Measurements from ENCODE around the gene TNRC6A. TPM values are rescaled to one million over a fixed set of nuclear protein-coding genes. Genes with fewer than 3 reads are reported as not detected.
"Not testable (repeated sequence)": the region's sequence is repeated elsewhere in the genome, so short reads cannot be mapped to it uniquely, and the experiment has no call there.

Gene TNRC6A
- total RNA-seq, 1 donor from 2014 or later = 46.1 TPM

DNA sequence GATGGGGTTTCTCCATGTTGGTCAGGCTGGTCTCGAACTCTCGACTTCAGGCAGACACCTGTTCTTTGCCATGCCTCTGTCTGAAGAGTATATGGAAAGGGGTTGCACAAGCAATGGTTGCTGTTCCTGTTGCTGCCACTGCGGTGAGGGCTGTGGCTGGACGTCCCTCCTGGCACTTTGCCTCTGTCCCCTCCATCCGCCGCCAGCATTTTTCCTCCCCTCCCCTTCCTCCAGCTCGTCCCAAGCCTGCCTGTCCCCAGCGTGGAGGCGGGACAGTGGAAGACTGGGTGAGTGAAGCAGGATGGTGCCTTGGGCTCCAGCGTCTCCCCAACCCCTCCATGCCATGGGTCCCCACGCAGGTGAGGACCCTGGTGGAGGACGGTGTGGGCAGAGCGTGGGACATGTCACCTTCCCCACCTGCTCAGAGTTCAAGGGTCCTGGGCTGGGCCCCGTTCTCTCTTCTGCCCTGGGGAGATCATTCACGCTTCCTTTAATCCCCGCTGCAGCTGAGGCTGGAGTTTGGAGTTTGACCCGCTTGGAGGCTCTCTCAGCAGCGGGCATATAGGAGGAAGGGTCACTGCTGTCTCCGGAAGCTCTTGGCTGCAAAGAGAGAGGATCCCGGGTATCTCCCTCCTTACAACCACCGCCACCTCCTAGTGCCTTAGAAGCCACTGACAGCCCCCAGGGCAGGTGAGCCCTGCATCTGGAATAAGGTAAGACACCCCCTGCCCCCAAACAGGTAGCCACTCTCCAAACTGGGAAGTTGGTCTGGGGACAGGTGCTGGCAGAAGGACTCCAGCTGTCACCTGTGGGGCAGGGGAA is 116.5 kb downstream of the TNRC6A start, which contains the start of gene SLC5A11:
SLC5A11 (plus strand) TSS at position 238 of the 822 bp plus-strand sequence. CDS start 12,681 bp downstream, outside the sequence.
- DNase-seq (ENCODE audit: low spot score) = no peak

DNA sequence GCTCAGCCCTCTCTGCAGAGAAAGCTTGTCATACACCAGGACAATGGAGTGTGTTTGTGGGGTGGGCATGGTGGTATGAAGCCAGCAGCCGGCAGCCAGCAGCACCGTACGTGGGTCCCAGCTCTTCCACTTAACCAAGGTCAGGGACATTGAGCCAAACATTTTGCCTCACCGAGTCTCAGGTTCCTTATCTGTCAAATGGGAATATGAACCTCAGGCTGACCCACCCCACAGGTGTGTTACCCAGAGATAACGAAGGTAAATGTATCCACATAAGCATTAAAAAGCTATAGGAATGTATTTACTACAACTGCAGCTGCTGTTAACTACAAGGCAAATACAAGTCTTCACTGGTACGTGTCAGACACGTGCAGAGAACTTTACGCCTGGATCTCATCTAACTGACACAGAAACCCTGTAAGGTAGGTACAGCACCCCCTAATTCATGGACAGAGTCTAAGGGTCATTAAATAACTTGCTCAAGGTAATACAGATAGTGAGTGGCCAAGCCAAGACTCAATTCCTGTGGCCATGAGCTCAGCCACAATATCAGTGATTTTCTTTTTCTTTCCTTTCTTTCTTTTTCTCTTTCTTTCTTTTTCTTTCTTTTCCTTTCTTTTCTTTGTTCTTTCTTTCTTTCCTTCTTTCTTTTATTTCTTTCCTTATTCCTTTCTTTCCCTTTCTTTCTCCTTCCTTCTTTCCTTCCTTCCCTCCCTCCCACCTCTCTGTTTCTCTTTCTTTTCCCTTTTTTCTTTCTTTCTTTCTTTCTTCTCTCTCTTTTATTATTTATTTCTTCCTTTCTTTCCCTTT is 117.3 kb downstream of the TNRC6A start:
- no peak for DNase-seq (ENCODE audit: low spot score)

DNA sequence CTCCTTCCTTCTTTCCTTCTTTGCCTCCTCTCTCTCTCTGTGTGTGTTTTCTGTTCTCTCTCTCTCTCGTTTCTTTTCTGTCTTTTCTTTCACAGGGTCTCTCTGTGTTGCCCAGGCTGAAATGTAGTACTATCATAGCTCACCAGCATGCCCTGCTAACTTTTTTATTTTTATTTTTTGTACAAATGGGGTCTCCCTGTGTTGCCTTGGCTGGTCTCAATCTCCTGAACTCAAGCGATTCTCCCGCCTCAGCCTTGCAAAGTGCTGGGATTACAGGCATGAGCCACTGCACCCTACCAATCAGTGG is 117.9 kb downstream of the TNRC6A start:
- no peak for DNase-seq (ENCODE audit: low spot score)

DNA sequence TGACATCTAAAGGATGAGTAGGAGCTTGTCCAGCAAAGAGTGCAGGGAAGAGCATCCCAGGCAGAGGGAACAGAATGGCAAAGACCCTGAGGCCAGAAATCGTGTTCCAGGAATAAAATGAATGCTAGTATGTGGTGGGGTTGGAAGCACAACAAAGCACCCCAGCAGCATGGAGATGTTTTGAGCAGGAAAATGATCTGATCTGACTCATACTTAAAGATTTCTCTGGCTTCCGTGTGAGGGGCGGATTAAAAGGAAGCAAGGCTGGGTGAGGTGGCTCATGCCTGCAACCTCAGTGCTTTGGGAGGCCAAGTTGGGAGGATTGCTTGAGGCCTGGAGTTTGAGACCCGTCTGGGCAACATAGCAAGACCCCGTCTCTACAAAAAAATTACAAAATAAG is 118.6 kb downstream of the TNRC6A start:
- no peak for DNase-seq (ENCODE audit: low spot score)

DNA sequence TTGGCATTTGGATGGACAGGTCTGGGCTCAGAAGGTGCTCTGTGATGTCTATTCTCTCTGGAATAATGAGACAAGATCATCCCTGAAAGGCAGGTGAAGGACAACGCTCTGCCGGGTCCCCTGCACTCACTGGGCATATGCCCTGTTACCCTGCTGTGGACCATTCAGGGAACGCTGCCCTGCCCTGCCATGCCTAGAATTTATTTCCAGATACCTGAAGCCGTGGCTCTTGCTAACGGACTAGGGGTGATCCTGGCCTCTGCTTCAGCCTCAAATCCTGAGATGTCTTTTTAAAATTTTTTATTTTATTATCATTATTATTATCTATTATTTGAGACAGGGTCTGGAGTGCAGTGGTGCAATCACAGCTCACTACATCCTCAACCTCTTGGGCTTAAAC is 120.2 kb downstream of the TNRC6A start:
- DNase-seq (ENCODE audit: low spot score) = no peak

DNA sequence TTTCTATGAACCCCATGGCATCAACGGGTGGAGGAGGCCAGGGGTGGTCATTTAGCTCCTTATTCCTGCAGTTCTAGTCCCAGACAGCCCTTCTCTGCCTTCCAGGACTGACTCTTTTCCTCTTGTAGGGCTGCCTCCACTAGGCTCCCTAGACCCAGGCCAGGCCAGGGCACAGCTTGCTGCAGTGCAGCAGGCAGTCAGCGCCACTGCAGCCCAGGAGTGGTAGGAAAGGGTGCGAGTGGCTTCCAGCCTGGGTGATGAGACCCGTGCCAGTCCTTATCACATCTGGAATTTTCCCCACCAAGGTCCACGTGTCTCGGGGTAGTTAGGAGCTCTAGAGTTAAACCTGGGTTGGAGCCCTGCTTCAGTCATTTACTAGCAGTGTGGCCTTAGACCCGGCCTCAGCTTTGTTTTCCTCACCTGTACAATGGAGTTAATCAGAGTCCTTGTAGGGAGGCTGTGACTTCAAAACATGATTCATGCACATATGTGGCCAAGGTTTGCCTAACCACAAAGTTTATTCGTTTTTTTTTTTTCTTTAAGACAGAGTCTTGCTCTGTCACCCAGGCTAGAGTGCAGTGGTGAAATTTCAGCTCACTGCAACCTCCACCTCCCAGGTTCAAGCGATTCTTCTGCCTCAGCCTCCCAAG is 121.0 kb downstream of the TNRC6A start:
- no peak for DNase-seq (ENCODE audit: low spot score)

DNA sequence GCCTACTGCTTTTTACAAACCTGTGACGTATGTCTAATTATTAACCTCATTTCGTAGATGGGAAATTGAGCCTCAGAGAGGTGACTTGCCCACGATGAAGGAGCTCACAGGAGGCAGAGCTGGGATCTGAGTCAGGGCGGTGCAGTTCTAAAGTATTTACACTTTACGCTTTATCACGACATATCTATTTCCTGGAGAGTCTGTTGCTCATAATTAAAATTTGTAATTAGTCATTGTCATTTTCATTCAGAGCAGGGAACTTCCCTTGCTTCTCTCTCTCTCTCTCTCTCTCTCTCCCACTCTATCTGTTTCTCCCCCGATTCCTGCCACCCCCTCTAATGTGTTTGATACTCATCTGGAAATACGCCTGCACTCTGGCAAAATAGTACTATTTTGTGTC is 122.2 kb downstream of the TNRC6A start:
- DNase-seq (ENCODE audit: low spot score) = no peak

DNA sequence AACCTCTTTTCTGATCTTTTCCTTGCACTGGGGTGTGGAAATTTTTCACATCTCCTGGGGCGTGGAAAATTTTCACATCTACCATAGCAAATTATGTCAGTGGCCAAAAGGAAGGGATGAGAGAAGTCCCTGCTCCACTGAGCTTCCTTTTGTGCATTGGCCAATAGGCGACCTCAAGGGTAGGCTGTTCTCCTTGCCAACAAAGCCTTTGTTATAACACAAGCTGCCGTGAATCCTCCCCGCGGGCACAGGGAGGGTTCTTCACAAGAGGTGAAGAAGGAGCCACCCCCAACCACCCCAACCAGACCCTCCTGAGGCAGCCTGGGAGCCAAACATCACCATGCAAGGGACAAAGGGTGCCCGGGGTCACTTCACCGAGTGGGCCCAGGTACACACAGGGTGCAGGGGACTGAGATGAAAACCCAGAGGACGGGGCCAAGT is 122.8 kb downstream of the TNRC6A start:
- DNase-seq (ENCODE audit: low spot score) = no peak

DNA sequence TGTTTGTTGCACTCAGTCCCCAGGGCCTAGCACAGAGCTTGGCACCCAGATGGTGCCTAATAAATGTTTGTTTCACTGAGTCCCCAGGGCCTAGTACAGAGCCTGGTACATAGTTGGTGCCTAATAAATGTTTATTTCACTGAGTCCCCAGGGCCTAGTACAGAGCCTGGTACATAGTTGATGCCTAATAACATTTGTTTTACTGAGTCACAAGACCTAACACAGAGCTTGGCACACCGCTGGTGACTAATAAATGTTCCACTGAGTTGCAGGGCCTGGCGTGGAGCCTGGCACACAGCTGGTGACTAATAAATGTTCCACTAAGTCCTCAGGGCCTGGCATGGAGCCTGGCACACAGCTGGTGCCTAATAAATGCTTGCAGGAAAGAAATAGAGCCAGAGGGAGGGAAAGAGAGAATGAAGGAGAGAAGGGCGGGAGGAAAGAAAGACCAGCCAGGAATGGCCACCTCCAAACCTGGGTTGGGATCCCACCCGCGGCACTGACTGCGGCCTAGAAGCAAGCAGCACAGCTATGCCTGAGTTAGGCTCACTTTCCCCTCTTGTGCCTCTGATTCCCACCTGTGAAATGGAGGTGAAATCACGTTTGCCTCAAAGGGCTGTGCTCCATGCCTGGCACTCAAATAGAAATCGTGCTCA is 123.8 kb downstream of the TNRC6A start:
- DNase-seq (ENCODE audit: low spot score) = no peak

DNA sequence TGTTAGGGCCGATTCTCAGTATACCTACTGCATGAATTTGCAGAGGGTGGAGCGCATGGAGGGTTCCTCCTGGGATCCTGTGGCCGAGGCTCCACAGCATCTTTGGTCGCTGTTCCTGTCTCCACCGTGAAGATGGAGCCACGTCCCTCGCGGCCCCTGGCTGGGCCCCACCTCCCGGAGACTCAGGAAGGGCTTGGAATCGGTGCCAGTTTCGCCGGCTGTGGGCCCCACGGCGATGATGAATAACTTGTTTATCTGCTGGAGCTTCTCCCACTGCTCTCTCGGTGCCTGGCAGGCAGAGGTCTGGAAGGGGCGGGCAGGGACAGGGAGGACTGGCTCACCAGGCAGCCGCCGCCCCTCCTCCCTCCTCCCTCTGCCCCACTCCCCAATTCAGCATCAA is 124.4 kb downstream of the TNRC6A start:
- peak; percentile 61 for DNase-seq (ENCODE audit: low spot score)

DNA sequence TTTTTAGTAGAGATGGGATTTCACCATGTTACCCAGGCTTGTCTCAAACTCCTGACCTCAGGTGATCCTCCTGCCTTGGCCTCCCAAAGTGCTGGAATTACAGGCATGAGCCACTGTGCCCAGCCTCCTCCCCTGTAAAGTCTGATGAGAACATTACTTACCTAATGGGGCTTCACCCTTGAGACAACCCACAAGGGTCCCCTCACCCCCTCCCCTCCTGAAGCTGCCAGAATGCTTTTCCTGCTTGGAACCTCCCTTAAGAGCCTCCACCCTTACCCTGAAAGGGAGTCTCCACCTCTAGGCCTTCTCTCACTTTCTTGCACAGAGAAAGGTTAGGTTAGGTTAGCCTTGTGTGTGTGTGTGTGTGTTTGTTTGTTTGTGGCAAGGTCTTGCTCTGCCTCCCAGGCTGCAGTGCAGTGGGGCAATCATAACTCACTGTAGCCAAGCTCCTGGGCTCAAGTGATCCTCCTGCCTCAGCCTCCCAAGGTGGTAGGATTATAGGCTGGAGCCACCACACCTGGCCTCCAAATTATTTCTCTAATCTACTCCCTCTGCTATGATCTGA is 125.2 kb downstream of the TNRC6A start:
- DNase-seq (ENCODE audit: low spot score) = no peak

DNA sequence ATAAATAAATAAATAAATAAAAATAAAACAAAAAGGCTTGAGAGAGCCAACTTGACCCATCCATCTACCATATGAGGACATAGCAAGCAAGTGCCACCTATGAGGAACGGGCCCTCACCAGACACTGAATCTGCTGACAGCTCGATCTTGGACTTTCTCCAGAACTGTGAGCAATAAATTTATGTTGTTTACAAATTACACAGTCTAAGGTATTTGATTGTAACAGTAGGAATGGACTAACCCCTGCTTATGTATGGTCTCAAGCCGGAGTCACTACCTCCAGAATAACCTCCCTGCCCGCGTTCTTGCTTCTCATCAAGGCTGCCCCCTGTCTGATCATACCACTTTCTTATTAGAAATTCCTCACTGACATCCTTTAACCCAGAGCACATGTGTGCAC is 126.2 kb downstream of the TNRC6A start:
- no peak for DNase-seq (ENCODE audit: low spot score)

DNA sequence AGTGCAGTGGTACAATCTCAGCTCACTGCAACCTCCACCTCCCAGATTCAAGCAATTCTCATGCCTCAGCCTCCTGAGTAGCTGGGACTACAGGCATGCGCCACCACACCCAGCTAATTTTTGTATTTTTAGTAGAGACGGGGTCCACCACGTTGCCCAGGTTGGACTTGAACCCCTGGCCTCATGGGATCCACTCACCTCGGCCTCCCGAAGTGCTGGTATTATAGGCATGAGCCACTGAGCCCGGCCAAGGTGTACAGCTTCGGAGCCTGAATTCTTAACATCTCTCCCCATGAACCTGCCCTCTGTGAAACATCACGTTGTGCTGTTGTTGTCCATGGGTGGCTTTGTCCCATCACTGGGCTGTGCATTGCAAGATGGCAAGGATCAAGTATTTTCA is 127.4 kb downstream of the TNRC6A start:
- not testable (repeated sequence) for DNase-seq (ENCODE audit: low spot score)

DNA sequence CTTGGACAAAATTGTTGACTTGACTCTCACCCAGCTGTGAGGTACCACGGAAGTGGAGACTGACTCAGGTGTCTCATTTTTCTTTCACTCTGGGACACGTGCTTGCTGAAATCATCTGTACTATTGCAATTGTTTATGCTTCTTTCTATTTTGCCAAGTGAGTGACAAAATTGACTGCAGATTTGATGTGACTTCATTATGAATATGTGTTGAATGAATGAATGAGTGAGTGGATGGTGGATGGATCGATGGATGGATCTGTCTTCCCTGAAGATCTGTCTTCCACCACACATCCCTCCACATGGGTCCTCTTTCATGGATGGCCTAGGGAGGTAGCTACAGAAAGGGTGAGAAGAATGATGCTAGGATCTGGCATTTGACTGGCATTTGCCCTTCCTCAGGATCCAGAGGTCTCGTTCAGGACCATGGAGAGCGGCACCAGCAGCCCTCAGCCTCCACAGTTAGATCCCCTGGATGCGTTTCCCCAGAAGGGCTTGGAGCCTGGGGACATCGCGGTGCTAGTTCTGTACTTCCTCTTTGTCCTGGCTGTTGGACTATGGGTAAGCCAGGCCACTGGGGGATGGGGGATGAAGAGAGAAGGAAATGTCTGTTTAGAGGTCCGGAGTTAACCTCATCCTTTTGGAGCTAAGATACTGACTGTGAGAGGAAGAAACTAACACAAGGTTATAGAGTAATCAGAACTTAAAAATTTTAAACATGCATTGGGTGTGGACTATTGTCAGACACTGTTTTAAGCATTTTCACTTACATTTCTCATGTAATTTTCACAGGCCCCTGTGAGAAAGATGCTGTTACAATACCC is 129.0 kb downstream of the TNRC6A start:
- peak; percentile 54 for DNase-seq (ENCODE audit: low spot score)

DNA sequence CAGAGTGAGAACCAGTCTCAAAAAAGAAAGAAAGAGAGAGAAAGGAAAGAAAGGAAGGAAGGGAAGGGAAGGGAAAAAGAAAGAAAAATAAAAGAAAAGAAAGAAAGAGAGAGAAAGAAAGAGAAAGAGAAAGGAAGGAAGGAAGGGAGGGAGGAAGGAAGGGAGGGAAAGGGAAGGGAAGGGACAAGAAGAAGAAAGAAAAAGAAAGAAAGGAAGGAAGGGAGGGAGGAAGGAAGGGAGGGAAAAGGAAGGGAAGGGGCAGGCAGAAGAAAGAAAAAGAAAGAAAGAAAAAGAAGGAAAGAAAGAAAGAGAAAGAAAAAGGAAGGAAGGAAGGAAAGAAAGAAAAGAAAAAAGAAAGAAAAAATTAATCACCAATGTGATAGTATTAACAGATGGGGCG is 132.0 kb downstream of the TNRC6A start:
- DNase-seq (ENCODE audit: low spot score) = no peak

DNA sequence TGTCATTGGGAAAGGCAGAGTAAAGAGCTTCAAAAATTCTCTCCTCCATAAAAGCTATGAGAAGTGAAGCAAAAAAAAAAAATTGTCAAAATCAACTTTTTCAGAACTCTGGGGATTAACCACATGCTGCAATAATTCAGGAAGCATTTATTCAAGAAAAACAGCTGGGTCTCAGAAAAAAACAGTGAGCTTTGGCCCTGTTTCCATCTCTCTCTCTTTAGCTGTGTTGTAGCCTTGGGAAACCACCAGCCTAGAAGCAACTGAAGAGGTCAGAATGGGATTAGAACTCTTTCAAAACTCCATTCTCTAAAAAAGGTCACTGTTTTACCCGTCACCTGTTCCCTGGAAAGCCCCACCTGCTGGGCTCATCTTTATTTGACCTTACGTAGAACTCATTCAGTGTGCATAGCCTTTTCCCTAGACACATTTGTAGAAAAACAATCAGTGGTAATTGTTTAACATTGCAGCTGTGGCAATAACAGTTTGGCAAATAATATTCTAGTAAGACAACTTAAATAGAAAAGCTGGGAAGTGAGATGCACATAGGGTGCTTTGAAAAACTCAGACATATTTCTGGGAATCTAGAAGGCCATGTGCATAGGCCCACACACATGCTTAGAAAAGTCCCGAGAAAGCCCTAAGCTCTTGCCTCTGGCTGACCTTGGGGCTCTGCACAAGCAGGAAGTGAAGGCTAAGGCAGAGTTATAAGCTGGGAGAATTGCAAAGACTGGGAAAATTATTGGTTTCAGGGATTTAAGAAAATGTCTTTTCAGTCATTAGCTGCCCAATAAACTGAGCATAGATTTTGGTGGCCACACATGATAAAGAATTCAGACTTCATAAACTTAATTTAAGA is 134.4 kb downstream of the TNRC6A start:
- DNase-seq (ENCODE audit: low spot score) = no peak

DNA sequence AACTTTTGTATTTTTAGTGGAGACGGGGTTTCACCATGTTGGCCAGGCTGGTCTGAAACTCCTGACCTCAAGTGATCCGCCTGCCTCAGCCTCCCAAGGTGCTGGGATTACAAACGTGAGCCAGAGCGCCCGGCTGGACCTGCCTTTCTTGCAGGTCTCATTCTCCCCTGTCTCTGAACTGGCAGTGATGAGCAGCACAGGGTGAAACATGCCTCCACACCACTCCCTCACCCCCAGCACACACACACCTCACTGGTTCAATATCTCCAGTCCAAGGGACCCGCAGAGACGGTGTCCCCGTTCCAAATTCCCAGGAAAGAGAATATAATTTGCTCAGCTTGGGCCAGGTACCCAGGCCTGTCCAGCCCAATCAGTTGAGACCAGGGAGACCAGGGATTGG is 139.6 kb downstream of the TNRC6A start:
- DNase-seq (ENCODE audit: low spot score) = no peak

DNA sequence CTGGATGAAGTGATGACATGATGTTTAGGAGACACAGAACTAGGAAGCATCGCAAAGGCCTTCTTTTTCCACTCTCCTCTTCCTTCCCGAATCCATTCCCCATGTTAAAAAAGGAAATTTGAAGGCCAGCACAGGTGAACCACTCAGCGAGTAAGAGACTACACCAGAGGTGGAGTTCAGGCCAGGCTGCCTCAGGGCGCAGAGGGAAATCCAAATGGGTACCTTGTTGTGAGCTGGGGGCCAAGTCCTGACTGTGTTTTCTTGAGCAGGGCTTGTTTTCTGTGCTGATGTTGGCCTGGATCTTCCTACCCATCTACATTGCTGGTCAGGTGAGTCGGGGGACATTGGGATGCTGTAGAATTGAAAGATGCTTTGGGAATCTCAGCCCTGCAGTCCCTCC is 142.4 kb downstream of the TNRC6A start:
- DNase-seq (ENCODE audit: low spot score) = no peak

DNA sequence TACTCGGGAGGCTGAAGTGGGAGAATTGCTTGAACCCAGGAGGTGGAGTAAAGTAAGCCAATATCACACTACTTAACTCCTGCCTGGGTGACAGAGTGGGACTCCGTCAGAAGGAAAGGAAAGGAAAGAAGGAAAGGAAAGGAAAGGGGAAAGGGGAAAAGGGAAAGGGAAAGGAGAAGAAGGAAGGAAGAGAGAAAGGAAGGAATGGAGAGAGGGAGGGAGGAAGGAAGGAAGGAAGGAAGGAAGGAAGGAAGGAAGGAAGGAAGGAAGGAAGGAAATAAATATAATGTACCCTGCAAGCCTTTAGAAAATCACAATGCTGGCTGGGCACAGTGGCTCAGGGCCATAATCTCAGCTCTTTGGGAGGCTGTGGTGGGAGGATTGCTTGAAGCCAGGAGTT is 143.6 kb downstream of the TNRC6A start:
- no peak for DNase-seq (ENCODE audit: low spot score)

DNA sequence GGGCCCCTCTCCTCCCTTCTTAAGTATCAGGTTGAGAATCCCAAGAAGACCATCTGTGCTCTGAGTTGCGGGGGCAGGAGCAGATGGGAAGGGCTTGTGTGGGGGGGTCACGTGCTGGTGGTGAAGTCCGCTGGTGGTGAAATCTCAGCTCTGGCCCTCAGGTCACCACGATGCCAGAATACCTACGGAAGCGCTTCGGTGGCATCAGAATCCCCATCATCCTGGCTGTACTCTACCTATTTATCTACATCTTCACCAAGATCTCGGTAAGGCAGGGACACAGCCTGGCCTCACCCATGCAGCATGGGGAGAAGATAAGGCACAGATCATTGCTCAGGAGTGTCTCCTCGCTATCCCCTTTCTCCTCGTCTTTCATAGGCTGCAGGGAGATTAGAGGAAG is 146.0 kb downstream of the TNRC6A start:
- no peak for DNase-seq (ENCODE audit: low spot score)

Data from mucosa of gallbladder (tissue), 1 donor.